ENCODE data around the gene TRIM31.
A peak's percentile ranks its signal among the peaks of the same experiment; 100 is the strongest.

TRIM31 gene

GRCh38 chr6:30113841-30114240 lies 951 bp upstream of the TRIM31 start:
- H3K4me3 ChIP-seq (ENCODE audit: low read depth, low read length): no peak overlapping the region
- TF ChIP-seq CTCF (conservative IDR thresholded peaks at IDR 0.05; ENCODE audit: low read depth, low read length): no peak
- no peak for DNase-seq (ENCODE audit: low read depth)

- H3K4me3 ChIP-seq (ENCODE audit: low read depth, low read length): no peak overlapping the region
- no peak for TF ChIP-seq CTCF (conservative IDR thresholded peaks at IDR 0.05; ENCODE audit: low read depth, low read length)
- no peak for DNase-seq (ENCODE audit: low read depth)
These were observed 392 bp downstream of the TRIM31 start for GRCh38 chr6:30112402-30112994.

GRCh38 chr6:30111266-30111856 lies 1.5 kb downstream of the TRIM31 start:
- H3K4me3 ChIP-seq (ENCODE audit: low read depth, low read length): no peak overlapping the region
- no peak for DNase-seq (ENCODE audit: low read depth)
- no peak for TF ChIP-seq CTCF (conservative IDR thresholded peaks at IDR 0.05; ENCODE audit: low read depth, low read length)

GRCh38 chr6:30104661-30105060 lies 8.2 kb downstream of the TRIM31 start:
- no peak for TF ChIP-seq CTCF (conservative IDR thresholded peaks at IDR 0.05; ENCODE audit: low read depth, low read length)
- no peak for DNase-seq (ENCODE audit: low read depth)
- H3K4me3 ChIP-seq (ENCODE audit: low read depth, low read length): no peak overlapping the region

- no peak for DNase-seq (ENCODE audit: low read depth)
- TF ChIP-seq CTCF (conservative IDR thresholded peaks at IDR 0.05; ENCODE audit: low read depth, low read length): no peak
- H3K4me3 ChIP-seq (ENCODE audit: low read depth, low read length): peak overlapping the region; percentile 50
These were observed 9.1 kb downstream of the TRIM31 start for GRCh38 chr6:30103872-30104179.

GRCh38 chr6:30102970-30103871 lies 9.7 kb downstream of the TRIM31 start:
- DNase-seq (ENCODE audit: low read depth): peak; percentile 92
- H3K4me3 ChIP-seq (ENCODE audit: low read depth, low read length): peak overlapping the region; percentile 50
- TF ChIP-seq CTCF (conservative IDR thresholded peaks at IDR 0.05; ENCODE audit: low read depth, low read length): peak; percentile 93

All from choroid plexus epithelial cell (primary cell).